ENCODE measurements around the gene HDGFL1.

DNA sequence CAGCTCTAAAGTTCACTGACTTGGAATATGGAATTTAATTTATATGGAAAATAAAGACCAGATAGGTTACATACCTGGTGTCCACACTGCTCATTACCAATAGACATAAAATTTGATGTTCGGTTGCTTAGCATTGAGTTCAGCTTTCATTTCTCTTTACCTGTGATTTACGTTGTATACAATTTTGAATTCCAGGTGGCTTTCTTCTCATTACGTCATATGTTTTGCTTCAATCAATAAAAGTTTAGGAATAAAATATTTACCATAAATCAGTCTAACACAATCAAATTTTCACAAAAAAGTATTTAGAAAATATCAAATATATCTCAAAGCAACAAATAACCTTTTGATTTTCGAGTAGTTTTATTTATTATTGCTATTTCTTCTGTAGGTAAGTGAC lies 40.8 kb downstream of the HDGFL1 start:
- TF ChIP-seq CTCF (IDR thresholded peaks at IDR 0.05), result no peak
- no peak for TF ChIP-seq POLR2A (IDR thresholded peaks at IDR 0.05)

All from testis (tissue), 2 donors.